Measurements from ENCODE around the gene NRXN3. TPM values are rescaled to one million over a fixed set of nuclear protein-coding genes. Genes with fewer than 3 reads are reported as not detected.

The NRXN3 gene
- total RNA-seq, 4 donors from 2014 or later = 4.1 to 11.9 (median 5.8) TPM

- no peak for DNase-seq
- Histone ChIP-seq H3K4me3 (no peak overlapping the region), H3K27me3 (no peaks in the 10 kb centered on the region), H3K4me1 (no peaks in the 10 kb centered on the region), H3K9me3 (no peaks in the 10 kb centered on the region), H3K27ac (no peak overlapping the region), H3K36me3 (no peaks in the 10 kb centered on the region)
- no peak for TF ChIP-seq EP300 (IDR thresholded peaks at IDR 0.05; ENCODE audit: low read depth)
- no peak for TF ChIP-seq POLR2AphosphoS5 (IDR thresholded peaks at IDR 0.05)
- no peak for TF ChIP-seq CTCF (IDR thresholded peaks at IDR 0.05)
- no peak for TF ChIP-seq POLR2A (IDR thresholded peaks at IDR 0.05)
- intact Hi-C loops (cut with DNase I; ENCODE audit: low total_unique reads) (no loop called here), in situ Hi-C loops (cut with MboI; ENCODE audit: low pct_ligation_motif_present in 1 of 4, low pct_unique_long_range_greater_than_20kb in 1 of 4, low sequenced_read_pairs in 3 of 4) (no loop called here)
- 69 to 94% methylated on average over 3 of the region's 3 CpGs for WGBS, 2 donors (ENCODE audit: low coverage in 1 of 2)
Measured at GRCh38 chr14:79786522-79786921, 1616.3 kb downstream of the NRXN3 start.

GRCh38 chr14:79788346-79788745, 1618.2 kb downstream of the NRXN3 start:
- intact Hi-C loops (cut with DNase I; ENCODE audit: low total_unique reads) = no loop called here
- WGBS, 2 donors (ENCODE audit: low coverage in 1 of 2) = 90 to 91% methylated on average over 2 of the region's 2 CpGs

GRCh38 chr14:79791055-79791732, 1621.0 kb downstream of the NRXN3 start:
- intact Hi-C loops (cut with DNase I; ENCODE audit: low total_unique reads) (no loop called here), in situ Hi-C loops (cut with MboI; ENCODE audit: low pct_ligation_motif_present in 1 of 4, low pct_unique_long_range_greater_than_20kb in 1 of 4, low sequenced_read_pairs in 3 of 4) (no loop called here)
- Histone ChIP-seq H3K27me3 (no peaks in the 10 kb centered on the region), H3K4me1 (no peaks in the 10 kb centered on the region), H3K36me3 (no peaks in the 10 kb centered on the region), H3K4me3 (no peak overlapping the region), H3K27ac (no peak overlapping the region), H3K9me3 (no peaks in the 10 kb centered on the region)
- no peak for DNase-seq
- TF ChIP-seq POLR2A (IDR thresholded peaks at IDR 0.05) (no peak), EP300 (IDR thresholded peaks at IDR 0.05; ENCODE audit: low read depth) (no peak), POLR2AphosphoS5 (IDR thresholded peaks at IDR 0.05) (no peak), CTCF (IDR thresholded peaks at IDR 0.05) (no peak)
- 84 to 86% methylated on average over 2 to 5 of the region's 5 CpGs for WGBS, 2 donors (ENCODE audit: low coverage in 1 of 2)

More at GRCh38 chr14:79788346-79788745, 1618.2 kb downstream of the NRXN3 start:
- Histone ChIP-seq H3K4me3 (no peak overlapping the region), H3K4me1 (no peaks in the 10 kb centered on the region), H3K27me3 (no peaks in the 10 kb centered on the region), H3K9me3 (no peaks in the 10 kb centered on the region), H3K36me3 (no peaks in the 10 kb centered on the region), H3K27ac (no peak overlapping the region)
- in situ Hi-C loops (cut with MboI; ENCODE audit: low pct_ligation_motif_present in 1 of 4, low pct_unique_long_range_greater_than_20kb in 1 of 4, low sequenced_read_pairs in 3 of 4) = no loop called here
- no peak for TF ChIP-seq POLR2AphosphoS5 (IDR thresholded peaks at IDR 0.05)
- no peak for TF ChIP-seq EP300 (IDR thresholded peaks at IDR 0.05; ENCODE audit: low read depth)
- no peak for TF ChIP-seq CTCF (IDR thresholded peaks at IDR 0.05)
- TF ChIP-seq POLR2A (IDR thresholded peaks at IDR 0.05) = no peak
- no peak for DNase-seq

GRCh38 chr14:79802093-79802492, 1631.9 kb downstream of the NRXN3 start:
- in situ Hi-C loops (cut with MboI; ENCODE audit: low pct_ligation_motif_present in 1 of 4, low pct_unique_long_range_greater_than_20kb in 1 of 4, low sequenced_read_pairs in 3 of 4) (no loop called here), intact Hi-C loops (cut with DNase I; ENCODE audit: low total_unique reads) (no loop called here)
- H3K27ac ChIP-seq = no peak overlapping the region
- no peaks in the 10 kb centered on the region for H3K4me1 ChIP-seq
- WGBS, 2 donors (ENCODE audit: low coverage in 1 of 2) = 92 to 100% methylated on average over 1 of the region's 1 CpG
- H3K4me3 ChIP-seq = no peak overlapping the region
- no peaks in the 10 kb centered on the region for H3K9me3 ChIP-seq
- H3K27me3 ChIP-seq = no peaks in the 10 kb centered on the region
- TF ChIP-seq POLR2AphosphoS5 (IDR thresholded peaks at IDR 0.05) (no peak), EP300 (IDR thresholded peaks at IDR 0.05; ENCODE audit: low read depth) (no peak), CTCF (IDR thresholded peaks at IDR 0.05) (no peak), POLR2A (IDR thresholded peaks at IDR 0.05) (no peak)
- H3K36me3 ChIP-seq = no peaks in the 10 kb centered on the region
- no peak for DNase-seq
